PC-9 (cell line): ENCODE measurements around the gene HARBI1. TPM values are rescaled to one million over a fixed set of nuclear protein-coding genes. Genes with fewer than 3 reads are reported as not detected.

Source experiments
- BruUV-seq: library from RNA; stranded (reverse); fragments of 400-500 nt; replicated peaks from 2 replicates; lab custom pipeline; 2021; lab: Mats Ljungman, UMichigan
- CTCF ChIA-PET: fragments of 300-600 bp; sonication (Branson Sonifier 250); formaldehyde crosslinking; loops from one replicate; lab custom pipeline; 2022; ENCODE audit warnings: antibody characterized with exemption; lab: Charles Lee
- POLR2A ChIA-PET: fragments of 300-600 bp; sonication (Branson Sonifier 250); formaldehyde crosslinking; loops from one replicate; lab custom pipeline; 2022; ENCODE audit warnings: antibody characterized with exemption; ENCODE audit not compliant: unreplicated experiment; lab: Charles Lee
- DNase-seq, 2 experiments: peaks; one replicate each; pipeline versions ENCODE4 v3.0.0 to v3.0.0-alpha.2; 2015 to 2022; ENCODE audit warnings: mixed read lengths in 1 of 2
- H2AFZ ChIP-seq: fragments of 200-600 bp; sonication (generic); 2 replicates; pipeline ENCODE4 v1.8.1; 2017; ENCODE audit warnings: antibody characterized with exemption
- H3F3A ChIP-seq: fragments of 200-600 bp; sonication (generic); 2 replicates; pipeline ENCODE4 v1.8.1; 2017; ENCODE audit warnings: antibody characterized with exemption, mild to moderate bottlenecking, low read depth; ENCODE audit not compliant: insufficient read depth
- H3K27ac ChIP-seq: fragments of 200-600 bp; sonication (generic); 2 replicates; pipeline ENCODE4 v1.6.1; 2016; ENCODE audit warnings: mixed run types
- H3K27me3 ChIP-seq: fragments of 200-600 bp; sonication (generic); 2 replicates; pipeline ENCODE4 v1.6.1; 2016; ENCODE audit warnings: low read depth, mixed run types; ENCODE audit not compliant: insufficient read depth
- H3K36me3 ChIP-seq: fragments of 200-600 bp; sonication (generic); 2 replicates; pipeline ENCODE4 v1.6.1; 2016; ENCODE audit warnings: low read depth, mixed run types
- H3K4me1 ChIP-seq: fragments of 200-600 bp; sonication (generic); replicated peaks from 2 replicates; pipeline ENCODE4 v1.6.1; 2016; ENCODE audit warnings: mixed run types; ENCODE audit not compliant: insufficient read depth
- H3K4me2 ChIP-seq: fragments of 200-600 bp; sonication (generic); 2 replicates; pipeline ENCODE4 v1.6.1; 2017; ENCODE audit warnings: mixed run types
- H3K4me3 ChIP-seq: fragments of 200-600 bp; sonication (generic); 2 replicates; pipeline ENCODE4 v1.6.1; 2016; ENCODE audit warnings: mixed run types
- H3K79me2 ChIP-seq: fragments of 200-600 bp; sonication (generic); 2 replicates; pipeline ENCODE4 v1.6.1; 2017; ENCODE audit warnings: low read depth, mixed run types
- H3K9me2 ChIP-seq: fragments of 200-600 bp; sonication (generic); 2 replicates; pipeline ENCODE4 v1.8.1; 2017; ENCODE audit warnings: mild to moderate bottlenecking; ENCODE audit not compliant: insufficient read depth
- H3K9me3 ChIP-seq: fragments of 200-600 bp; sonication (generic); 2 replicates; pipeline ENCODE4 v1.8.1; 2016; ENCODE audit warnings: low read depth; ENCODE audit not compliant: insufficient read depth
- H4K20me1 ChIP-seq: fragments of 200-600 bp; sonication (generic); 2 replicates; pipeline ENCODE4 v1.8.1; 2017; ENCODE audit not compliant: insufficient read depth
- EZH2 ChIP-seq: fragments of 200-600 bp; sonication (generic); IDR thresholded peaks from 2 replicates; pipeline ENCODE4 v1.8.0; 2017; ENCODE audit warnings: antibody characterized with exemption, low read depth
- intact Hi-C: fragments of 100-400 bp; cut with micrococcal nuclease; formaldehyde crosslinking; loops from one replicate; pipeline ENCODE4 v1.10.0; 2022; ENCODE audit not compliant: unreplicated experiment
- total RNA-seq: library from RNA; stranded (reverse); gene quantifications from 2 replicates; pipeline ENCODE4 v1.2.3, GENCODE V29; 2021
- TF ChIP-seq, protein P1 (sequence below): fragments of 200-600 bp; sonication (generic); conservative IDR thresholded peaks from 2 replicates; pipeline ENCODE4 v1.6.1; 2017; ENCODE audit warnings: mixed run types, antibody characterized with exemption, mild to moderate bottlenecking, moderate library complexity

Gene HARBI1
- total RNA-seq, 1 experiment from 2014 or later = 8.0 TPM

DNA sequence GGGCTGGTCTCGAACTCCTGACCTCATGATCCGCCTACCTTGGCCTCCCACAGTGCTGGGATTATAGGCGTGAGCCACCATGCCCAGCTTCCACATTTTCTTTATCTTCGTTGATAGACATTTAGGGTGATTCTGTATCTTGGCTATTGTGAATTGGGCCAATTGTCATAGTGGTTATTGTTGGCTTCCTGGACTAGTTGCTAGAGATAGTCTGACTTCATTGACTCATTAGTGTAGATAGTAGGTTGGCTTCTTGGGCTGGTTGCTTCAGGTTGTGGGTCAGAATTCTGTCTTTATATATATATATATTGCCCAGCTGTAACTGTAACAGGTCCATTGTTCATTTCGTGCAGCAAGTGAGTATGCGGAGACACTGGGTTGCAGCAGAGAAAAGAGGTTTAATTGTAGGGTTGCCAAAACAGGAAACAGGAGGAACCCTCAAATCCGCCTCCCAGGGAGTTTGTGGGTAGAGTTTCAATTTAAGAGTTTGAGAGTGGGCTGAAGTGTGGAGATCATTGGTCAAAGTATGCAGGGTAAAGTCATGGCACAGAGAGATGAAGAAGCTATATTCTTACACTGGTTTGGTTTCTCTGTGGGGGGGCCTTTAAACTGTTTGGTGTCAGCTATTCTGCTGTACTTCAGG is 22.3 kb upstream of the HARBI1 start:
- Histone ChIP-seq H3K4me1 (no peaks in the 10 kb centered on the region), H3K27ac (no peak overlapping the region), H3K27me3 (no peaks in the 10 kb centered on the region), H4K20me1 (peaks cover 32% of the 10 kb centered on the region), H3F3A (no peaks in the 10 kb centered on the region), H2AFZ (no peak overlapping the region), H3K36me3 (0 out of 2 replicates have a peak, but pooled peaks cover 4% of the 10 kb centered on the region), H3K4me2 (no peak overlapping the region), H3K79me2 (0 out of 2 replicates have a peak, but pooled peaks cover 10% of the 10 kb centered on the region), H3K9me3 (no peaks in the 10 kb centered on the region), H3K4me3 (no peak overlapping the region), H3K9me2 (no peaks in the 10 kb centered on the region)
- DNase-seq = no peak
- intact Hi-C loops = no loop called here
- CTCF ChIA-PET = no interaction called here
- BruUV-seq = no TSS peak
- TF ChIP-seq EZH2 = no peak
- TF ChIP-seq, protein P1, sequence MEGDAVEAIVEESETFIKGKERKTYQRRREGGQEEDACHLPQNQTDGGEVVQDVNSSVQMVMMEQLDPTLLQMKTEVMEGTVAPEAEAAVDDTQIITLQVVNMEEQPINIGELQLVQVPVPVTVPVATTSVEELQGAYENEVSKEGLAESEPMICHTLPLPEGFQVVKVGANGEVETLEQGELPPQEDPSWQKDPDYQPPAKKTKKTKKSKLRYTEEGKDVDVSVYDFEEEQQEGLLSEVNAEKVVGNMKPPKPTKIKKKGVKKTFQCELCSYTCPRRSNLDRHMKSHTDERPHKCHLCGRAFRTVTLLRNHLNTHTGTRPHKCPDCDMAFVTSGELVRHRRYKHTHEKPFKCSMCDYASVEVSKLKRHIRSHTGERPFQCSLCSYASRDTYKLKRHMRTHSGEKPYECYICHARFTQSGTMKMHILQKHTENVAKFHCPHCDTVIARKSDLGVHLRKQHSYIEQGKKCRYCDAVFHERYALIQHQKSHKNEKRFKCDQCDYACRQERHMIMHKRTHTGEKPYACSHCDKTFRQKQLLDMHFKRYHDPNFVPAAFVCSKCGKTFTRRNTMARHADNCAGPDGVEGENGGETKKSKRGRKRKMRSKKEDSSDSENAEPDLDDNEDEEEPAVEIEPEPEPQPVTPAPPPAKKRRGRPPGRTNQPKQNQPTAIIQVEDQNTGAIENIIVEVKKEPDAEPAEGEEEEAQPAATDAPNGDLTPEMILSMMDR = no peak
- POLR2A ChIA-PET = no interaction called here

DNA sequence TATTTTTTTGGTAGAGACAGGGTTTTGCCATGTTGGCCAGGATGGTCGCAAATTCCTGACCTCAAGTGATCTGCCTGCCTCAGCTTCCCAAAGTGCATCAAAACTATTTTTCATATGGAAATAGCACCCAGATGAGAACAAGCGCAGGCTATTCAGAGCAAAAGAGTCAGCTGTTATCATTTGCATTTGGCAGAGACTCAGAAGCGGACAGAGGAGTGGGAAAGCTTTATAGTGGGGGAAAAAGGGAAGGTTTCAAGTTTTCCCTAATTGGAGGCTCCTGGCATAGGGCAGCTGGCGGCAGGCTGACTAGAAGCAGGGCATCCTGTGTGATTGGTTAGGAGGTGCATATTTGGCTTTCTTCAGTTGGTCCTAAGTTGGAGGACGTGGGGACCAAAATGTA is 20.5 kb upstream of the HARBI1 start:
- intact Hi-C loops = no loop called here
- H3K4me1 ChIP-seq = no peaks in the 10 kb centered on the region
- H3K4me3 ChIP-seq = no peak overlapping the region
- H3K9me2 ChIP-seq = no peaks in the 10 kb centered on the region
- no peaks in the 10 kb centered on the region for H3K9me3 ChIP-seq
- peaks cover 20% of the 10 kb centered on the region for H4K20me1 ChIP-seq
- no peak overlapping the region for H2AFZ ChIP-seq
- H3K27ac ChIP-seq = no peak overlapping the region
- DNase-seq = no peak
- no peaks in the 10 kb centered on the region for H3F3A ChIP-seq
- no peak overlapping the region for H3K4me2 ChIP-seq
- H3K79me2 ChIP-seq = 0 out of 2 replicates have a peak, but pooled peaks cover 10% of the 10 kb centered on the region
- TF ChIP-seq, protein P1 = no peak
- no peak for TF ChIP-seq EZH2
- no TSS peak for BruUV-seq
- ChIA-PET POLR2A (no interaction called here), CTCF (no interaction called here)
- no peaks in the 10 kb centered on the region for H3K27me3 ChIP-seq
- H3K36me3 ChIP-seq = peaks cover 4% of the 10 kb centered on the region; the same call in 1 of the 2 replicates

DNA sequence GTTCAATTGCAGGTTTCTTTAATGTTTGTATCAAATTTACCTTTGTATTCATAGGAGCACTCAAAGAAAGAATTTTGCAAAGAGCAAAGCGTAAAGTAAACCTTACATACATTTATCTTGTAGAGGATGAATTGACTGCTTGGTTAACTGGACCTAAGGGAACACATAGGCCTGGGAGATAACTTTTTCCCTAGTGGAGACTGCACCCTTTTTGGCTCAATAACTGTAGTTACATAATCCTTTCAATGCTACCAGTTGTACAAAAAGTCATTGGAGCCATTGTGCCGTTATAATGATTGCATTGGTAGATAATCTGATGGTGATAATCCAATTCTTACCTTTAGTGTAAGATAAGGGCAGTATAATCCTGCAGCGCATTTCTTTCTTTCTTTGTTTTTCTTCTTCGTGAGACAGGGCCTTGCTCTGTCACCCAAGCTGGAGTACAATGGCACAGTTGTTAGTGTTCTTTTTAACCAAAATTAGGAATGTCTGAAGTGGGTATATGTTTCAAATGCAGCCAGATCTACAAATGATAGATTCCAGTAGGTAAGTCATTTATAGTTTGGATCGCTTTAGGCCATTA is 18.6 kb upstream of the HARBI1 start:
- no TSS peak for BruUV-seq
- H3K4me2 ChIP-seq = no peak overlapping the region
- no peaks in the 10 kb centered on the region for H3K27me3 ChIP-seq
- no peak overlapping the region for H3K27ac ChIP-seq
- no peak overlapping the region for H3K4me3 ChIP-seq
- no peaks in the 10 kb centered on the region for H3K4me1 ChIP-seq
- no peak for TF ChIP-seq EZH2
- no peaks in the 10 kb centered on the region for H3K9me2 ChIP-seq
- intact Hi-C loops = no loop called here
- H3F3A ChIP-seq = no peaks in the 10 kb centered on the region
- H3K36me3 ChIP-seq = peaks cover 15% of the 10 kb centered on the region
- no peaks in the 10 kb centered on the region for H3K9me3 ChIP-seq
- H2AFZ ChIP-seq = no peak overlapping the region
- DNase-seq = no peak
- ChIA-PET CTCF (no interaction called here), POLR2A (no interaction called here)
- peaks cover 16% of the 10 kb centered on the region for H4K20me1 ChIP-seq
- 0 out of 2 replicates have a peak, but pooled peaks cover 10% of the 10 kb centered on the region for H3K79me2 ChIP-seq
